Esophagus mucosa (tissue), 1 donor: ENCODE measurements around the gene ZNHIT1. TPM values are rescaled to one million over a fixed set of nuclear protein-coding genes. Genes with fewer than 3 reads are reported as not detected.
"Not testable (repeated sequence)": the region's sequence is repeated elsewhere in the genome, so short reads cannot be mapped to it uniquely, and the experiment has no call there.

Experiments used
- ATAC-seq: fragments of 200-7000 bp; cut with Tn5 transposase; one replicate; pipeline ENCODE4 v1.9.1; 2020
- total RNA-seq: library from RNA; stranded (reverse); gene quantifications from one replicate; pipeline ENCODE4 v1.2.4, GENCODE V29; 2023
- donor health status: DM: yes; HTN: yes; CAD: no.

The ZNHIT1 gene
- total RNA-seq, 1 donor from 2014 or later = 53.8 TPM

DNA sequence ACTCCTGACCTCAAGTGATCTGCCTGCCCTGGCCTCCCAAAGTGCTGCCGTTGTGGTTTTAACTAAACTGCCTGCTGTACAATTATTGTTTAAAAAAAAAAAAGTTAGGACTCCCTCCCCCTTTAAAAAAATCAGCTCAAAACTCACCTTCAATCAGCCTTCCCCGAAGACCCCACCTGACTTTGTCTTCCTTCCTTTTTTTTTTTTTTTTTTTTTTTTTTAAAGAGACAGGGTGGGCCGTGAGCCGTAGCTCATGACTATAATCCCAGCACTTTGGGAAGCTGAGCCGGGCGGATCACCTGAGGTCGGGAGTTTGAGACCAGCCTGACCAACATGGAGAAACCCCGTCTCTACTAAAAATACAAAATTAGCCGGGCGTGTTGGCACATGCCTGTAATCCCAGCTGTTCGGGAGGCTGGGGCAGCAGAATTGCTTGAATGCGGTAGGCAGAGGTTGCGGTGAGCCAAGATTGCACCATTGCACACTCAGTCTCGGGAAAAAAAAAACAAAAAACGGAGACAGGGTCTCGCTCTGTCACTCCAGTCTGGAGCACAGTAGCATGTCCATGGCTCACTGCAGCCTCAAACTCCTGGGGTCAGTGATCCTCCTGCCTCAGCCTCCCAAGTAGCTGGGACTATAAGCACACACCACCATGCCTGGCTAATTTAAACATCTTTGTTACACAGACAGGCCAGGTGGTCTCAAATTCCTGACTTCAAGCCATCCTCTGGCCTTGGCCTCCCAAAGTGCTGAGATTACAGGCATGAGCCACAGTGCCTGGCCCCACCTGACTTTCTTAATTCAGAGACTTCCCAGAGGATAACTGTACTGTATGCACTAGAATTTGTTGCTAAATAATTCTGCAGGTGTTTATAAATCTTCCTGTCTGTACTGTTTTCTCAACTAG lies 23.7 kb downstream of the ZNHIT1 start:
- ATAC-seq = no peak

DNA sequence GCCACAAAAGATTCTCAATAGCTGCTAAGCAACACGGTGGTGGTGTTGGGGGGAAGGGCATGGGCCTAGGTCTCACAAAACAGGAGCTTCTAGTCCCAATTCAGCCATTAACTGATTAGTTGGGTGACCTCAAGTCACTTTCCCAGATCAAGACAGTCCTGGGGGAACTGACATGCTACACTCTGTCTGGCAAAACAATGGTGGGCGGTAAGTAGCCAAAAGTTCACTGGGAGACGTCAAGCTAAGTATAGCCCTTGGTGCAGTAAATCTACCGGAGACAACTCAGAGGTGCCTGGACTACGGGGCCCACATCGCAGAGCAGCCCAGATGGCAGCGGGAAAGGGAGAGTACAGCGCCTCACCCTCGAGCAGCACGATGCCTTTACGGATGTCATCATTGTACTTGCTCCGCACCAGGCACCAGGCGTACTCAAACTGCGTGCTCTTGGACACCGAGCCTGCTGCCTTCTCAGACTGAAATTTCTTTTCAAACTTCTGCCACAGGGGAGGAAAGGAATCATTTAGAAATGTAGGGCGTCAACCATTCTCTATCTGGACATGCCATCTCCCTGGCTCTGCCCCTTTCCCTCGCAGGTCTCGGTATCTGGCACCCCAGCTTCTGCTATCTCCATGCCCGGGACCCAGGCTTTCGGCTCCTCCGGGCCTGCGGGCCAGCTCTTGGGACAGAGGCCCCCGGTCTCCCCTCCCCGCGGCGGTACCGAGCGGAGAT lies 25.8 kb downstream of the ZNHIT1 start:
- ATAC-seq = no peak

DNA sequence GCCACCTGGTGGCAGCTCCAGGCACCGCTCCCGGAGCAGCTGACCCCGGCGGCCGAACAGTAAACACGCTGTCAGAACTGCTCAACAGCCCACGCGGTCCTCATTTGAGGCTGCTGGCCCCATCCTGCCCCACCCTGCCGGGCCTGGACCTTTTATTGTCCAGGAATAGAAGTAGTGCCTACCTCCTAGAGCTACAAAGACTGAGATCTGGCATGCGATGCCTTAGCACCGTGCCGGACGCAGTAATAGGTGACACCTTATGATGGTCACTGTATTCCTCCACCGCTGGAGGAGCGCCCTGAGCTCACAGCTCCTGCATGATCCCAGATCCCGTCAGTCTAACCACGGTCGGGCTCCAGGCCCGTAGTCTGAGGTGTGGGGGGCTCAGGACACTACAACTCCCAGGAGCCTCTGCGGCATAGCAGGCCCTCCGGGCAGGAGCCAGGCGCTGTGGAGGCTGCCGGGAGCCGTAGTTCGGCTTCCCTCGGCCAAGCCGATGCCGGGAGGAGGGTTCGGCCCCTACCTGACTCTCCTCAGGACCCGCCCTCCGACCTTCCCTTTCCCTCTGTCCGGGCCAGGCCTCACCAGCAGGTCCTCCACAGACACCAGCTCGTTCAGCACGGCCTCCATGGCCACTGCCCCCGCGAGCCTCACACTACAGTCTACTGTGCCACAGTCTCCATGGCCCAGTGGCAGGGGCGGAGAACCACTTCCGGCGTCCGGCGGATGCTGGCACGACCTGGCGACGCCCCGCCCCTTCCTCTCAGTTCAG lies 26.6 kb downstream of the ZNHIT1 start, which contains the start of gene FIS1:
FIS1 (minus strand) TSS at position 707 of the 772 bp plus-strand sequence; CDS start at position 630, 77 bp downstream.
- ATAC-seq = peak; percentile 94

DNA sequence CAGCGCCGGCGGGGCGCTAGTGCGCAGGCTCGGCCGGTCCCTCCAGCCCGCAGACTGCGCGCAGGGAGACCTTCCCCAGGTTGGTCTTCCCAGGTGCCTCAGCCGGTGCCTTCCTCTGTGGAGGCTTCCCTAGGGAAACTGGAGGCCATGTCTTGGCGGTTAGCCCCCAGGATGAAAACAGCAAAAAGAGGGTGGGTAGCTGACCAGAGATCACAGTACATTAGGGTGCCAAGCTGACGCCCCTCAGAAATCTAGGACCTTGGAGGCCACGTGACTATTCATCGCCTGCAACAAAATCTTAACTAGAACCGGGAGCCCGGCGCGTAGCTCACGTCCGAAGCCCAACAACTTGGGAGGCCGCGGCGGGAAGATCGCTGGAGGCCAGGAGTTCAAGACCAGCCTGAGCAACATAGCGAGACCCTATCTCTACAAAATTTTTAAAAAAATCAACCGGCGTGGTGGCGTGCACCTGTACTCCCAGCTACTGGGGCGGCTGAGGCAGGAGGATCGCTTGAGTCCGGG lies 27.2 kb downstream of the ZNHIT1 start:
- ATAC-seq = no peak

DNA sequence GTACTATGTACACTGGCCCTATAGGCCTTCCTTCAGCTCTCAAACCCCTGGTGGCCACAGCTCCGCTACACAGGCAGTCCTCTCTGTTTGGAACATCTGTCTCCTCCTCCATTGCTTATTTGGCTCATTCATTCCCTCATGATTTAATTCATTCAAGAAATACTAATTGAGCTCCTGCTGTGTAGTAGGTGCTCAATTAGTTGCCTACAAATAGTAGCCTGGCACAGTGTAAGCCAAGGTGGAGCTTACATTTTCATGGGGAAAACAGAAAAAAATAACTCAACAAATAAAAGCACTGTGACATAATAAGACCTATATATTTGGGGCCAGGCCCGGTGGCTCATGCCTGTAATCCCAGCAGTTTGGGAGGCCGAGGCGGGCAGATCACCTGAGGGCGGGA lies 30.3 kb downstream of the ZNHIT1 start:
- ATAC-seq = no peak

DNA sequence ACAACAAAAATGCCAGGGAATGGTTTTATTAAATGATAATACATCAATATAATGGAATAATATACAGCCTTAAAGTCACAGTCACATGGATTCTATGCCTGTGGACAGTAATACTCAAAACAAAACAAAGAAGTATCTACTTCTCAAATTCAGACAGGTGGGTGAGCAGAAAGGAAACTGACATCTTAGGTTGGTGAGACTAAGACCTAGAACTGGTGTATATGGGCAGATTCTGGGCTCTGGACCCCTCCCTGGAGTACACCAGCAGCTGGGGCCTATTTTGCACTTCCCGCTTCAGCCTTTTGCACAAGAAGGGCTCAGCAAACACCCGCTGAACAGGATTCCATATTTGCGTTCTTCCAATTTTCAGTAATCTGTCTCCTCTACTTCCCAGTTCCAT lies 32.4 kb downstream of the ZNHIT1 start:
- ATAC-seq = no peak

DNA sequence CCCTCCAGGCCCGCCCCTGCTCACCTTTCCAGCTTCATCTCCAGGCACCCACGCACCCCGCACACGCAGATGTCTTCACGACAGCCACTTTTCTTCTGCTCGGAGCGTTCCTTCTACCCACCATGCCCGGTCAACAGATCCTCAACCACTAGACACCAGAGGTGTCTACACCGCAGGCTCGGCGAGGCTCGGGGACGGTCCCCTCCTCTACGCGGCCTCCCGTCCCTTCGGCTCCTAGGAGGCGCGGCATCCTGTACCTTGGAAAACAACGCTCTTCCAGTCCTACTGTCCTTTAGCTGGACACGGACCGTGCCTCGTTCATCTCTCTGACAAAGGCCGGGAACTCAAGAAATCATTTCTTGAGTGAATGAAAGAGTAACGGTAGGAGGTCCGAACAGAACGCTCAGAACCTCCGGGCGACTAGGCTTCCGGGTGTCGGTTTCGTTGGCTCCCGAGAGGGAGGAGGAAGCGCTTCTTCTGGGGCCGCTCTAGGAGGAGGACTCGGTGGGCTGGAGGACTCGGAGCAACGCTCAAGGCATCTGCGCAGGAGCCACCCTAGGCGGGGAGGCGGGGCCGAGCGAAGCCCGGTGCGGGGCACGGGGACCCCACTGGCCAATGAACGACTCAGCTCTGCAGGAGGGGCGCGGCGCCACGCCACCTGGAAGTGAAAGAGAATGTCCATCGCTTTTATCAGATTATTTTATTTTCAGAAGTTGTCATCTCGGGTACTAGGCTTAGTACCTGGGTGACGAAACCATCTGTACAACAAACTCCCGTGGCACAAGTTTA lies 34.1 kb downstream of the ZNHIT1 start:
- peak; percentile 100 for ATAC-seq

DNA sequence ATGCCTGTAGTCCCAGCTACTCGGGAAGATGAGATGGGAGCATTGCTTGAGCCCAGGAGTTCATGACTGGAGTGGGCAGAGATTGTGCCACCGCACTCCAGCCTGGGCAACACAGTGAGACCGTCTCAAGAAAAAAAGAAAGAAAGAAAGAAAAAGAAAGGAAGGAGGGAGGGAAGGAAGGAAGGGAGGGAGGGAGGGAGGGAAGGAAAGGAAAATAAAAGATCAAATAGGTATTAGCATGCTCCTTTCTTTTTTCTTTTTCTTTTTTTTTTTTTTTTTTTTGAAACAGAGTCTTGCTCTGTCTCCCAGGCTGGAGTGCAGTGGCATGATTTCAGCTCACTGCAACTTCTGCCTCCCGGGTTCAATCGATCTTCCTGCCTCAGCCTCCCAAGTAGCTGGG lies 35.2 kb downstream of the ZNHIT1 start:
- not testable (repeated sequence) for ATAC-seq

DNA sequence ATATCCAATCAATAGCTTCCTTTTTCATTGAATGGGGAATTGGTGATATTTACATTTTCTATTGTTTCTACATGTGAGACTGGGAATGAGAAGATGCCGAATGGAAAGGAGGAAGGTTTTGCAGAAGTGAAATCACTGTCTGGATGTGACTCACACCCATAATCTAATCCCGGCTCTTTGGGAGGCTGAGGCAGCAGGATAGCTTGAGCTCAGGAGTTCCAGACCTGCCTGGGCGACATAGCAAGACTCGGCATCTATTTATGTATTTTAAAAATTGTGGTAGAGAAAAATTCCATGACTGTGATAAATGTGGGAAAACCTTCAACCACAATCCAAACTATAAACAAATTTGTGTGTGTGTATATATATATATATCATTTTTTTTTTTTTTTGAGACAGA lies 37.8 kb downstream of the ZNHIT1 start:
- ATAC-seq = no peak

DNA sequence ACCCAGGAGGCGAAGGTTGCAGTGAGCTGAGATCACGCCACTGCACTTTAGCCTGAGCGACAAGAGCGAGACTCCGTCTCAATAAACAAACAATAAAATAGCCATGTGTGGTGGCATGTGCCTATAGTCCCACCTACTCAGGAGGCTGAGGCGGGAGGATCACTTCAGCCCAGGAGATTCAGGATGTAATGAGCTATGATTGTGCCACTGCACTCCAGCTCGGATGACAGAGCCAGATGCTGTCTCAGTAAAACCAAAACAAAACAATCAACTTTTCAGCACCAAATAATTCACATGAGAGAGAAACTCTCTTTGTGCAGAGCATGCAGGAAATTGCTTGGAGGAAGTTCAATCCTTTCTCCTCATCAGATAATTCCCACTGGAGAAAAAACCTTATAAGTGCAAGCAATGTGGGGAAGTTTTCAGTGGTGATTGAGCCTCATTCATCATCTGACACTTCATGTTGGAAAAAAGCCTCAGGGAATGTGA lies 40.3 kb downstream of the ZNHIT1 start:
- no peak for ATAC-seq

DNA sequence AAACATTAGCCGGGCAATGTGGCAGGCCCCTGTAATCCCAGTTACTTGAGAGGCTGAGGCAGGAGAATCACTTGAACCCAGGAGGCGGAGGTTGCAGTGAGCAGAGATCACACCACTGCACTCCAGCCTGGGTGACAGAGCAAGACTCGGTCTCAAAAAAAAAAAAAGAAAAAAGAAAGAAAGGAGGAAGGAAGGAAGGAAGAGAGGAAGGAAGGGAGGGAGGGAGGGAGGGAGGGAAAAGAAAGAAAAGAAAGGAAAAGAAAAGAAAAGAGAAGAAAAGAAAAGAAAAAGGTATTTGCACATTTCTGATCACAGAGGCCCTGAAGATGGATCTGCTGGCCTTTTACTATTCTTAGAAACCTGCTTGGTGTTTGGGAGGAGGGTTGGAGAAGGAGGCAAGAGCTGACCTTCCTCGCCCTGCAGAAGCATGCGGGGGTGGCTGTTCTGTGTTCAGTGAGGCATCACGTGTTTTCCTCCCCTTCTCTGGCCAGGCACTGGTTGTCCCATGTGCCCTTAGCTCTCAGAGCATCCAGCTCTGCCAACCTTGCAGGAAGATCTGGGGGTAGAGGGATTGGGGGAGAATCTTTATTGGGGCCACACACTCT lies 46.2 kb downstream of the ZNHIT1 start:
- not testable (repeated sequence) for ATAC-seq

DNA sequence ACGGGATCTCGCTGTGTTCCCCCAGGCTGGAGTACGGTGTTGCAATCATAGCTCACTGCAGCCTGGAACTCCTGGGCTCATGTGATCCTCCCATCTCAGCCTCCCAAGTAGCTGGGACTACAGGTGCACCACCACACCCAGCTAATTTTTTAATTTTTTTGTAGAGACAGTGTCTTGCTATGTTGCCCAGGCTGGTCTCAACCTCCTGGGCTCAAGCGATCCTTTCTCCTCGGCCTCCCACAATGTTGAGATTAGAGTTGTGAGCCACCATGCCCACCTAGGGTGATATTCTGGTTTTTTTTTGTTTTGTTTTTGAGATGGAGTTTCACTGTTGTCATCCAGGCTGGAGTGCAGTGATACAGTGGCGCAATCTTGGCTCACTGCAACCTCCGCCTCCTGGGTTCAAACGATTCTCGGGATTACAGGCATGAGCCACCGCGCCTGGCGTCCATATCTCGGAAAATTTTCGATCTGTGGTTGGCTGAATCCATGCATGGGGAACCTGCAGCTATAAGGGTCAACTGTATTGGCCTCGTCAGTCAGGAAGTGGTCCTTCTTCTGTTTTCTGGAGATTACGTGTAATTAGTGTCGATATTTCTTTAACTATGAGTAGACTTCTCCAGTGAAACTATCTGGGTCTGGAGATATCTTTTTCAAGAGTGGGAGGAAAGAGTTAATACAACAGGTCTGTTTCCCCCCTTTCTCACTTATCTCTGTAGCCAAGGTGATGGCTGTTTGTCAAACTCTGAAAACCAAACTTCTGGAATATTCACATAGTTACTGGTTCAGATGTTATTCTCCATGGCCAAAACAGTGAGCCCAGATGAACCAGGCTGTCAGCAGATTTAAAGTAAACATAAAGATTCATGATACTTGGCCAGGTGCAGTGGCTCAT lies 47.9 kb downstream of the ZNHIT1 start:
- no peak for ATAC-seq

DNA sequence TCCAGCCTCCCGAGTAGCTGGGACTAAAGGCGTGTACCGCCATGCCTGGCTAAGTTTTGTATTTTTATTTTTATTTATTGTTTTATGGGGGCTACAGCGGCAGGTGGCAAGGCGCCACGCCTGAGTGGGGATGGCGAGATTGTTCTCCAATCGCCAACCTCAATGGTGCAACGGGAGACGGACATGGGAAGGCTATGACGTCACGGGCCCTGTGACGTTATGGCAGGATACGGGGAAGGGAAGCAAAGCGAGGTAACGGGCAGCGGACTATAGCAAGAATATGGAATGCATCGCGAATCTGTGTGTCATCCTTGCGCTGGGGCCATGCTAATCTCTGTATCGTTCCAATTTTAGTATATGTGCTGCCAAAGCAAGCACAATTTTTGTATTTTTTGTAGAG lies 51.7 kb downstream of the ZNHIT1 start:
- no peak for ATAC-seq

DNA sequence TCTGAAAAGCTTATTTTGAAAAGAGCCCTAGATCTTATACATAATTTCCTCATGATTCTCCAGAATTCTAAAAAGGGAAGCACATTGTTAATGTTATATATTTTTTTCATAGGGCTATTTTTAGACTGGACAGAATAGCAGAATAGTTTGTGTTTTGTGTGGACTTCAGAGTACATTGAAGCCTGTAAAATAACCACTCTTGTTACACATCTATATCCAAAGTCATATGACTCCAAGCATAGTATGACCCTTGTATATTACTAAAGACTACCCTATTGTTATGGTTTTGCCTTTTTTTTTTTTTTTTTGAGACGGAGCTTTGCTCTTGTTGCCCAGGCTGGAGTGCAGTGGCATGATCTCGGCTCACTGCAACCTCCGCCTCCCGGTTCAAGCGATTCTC lies 53.1 kb downstream of the ZNHIT1 start:
- ATAC-seq = no peak

DNA sequence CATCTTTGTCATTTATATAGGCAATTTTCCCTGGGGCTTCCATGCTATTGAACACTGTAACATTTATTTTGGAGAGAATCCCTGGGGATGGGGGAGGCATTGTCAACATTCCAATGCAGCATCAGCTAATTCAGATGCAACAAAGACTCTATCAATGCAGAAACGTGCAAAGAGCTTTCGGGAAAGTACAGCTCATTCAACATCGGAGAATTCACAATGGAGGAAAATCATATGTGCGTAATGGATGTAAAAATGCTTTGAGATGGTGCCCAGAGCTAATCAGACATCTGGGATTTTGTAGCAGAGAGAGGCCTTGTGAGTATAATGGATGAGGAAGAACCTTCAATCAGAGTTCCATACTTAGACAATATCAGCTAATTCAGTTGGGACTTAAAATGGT lies 55.2 kb downstream of the ZNHIT1 start:
- no peak for ATAC-seq

Other genes starting within 250 kb of the ZNHIT1 start
- 0.16 TPM for gene MUC12, start 248.6 kb upstream of the ZNHIT1 start, total RNA-seq
- gene MUC17, start 198.1 kb upstream of the ZNHIT1 start, total RNA-seq = not detected
- 14.3 TPM for gene TRIM56, start 132.7 kb upstream of the ZNHIT1 start, total RNA-seq
- gene SERPINE1, start 91.1 kb upstream of the ZNHIT1 start, total RNA-seq = 5.3 TPM
- gene AP1S1, start 63.7 kb upstream of the ZNHIT1 start, total RNA-seq = 60.4 TPM
- gene VGF, start 52.6 kb upstream of the ZNHIT1 start, total RNA-seq = not detected
- not detected for gene NAT16, start 37.9 kb upstream of the ZNHIT1 start, total RNA-seq
- not detected for gene MOGAT3, start 17.1 kb upstream of the ZNHIT1 start, total RNA-seq
- gene PLOD3, start 584 bp upstream of the ZNHIT1 start, total RNA-seq = 10.6 TPM
- 2.9 TPM for gene CLDN15, start 19.6 kb downstream of the ZNHIT1 start, total RNA-seq
- gene FIS1, start 26.9 kb downstream of the ZNHIT1 start, total RNA-seq = 143 TPM
- 10.4 TPM for gene IFT22, start 103.6 kb downstream of the ZNHIT1 start, total RNA-seq
- not detected for gene COL26A1, start 144.7 kb downstream of the ZNHIT1 start, total RNA-seq